HEK293 (cell line): ENCODE measurements around the gene HSH2D.

Experiments
- CTCF ChIA-PET: fragments of 350-600 bp; formaldehyde crosslinking; extraction: SDS; loops from one replicate; lab custom pipeline; 2021; ENCODE audit warnings: antibody characterized with exemption; lab: Yijun Ruan, JAX
- POLR2A ChIA-PET: fragments of 300-600 bp; formaldehyde crosslinking; extraction: SDS; loops from one replicate; lab custom pipeline; 2020; ENCODE audit warnings: antibody characterized with exemption, inconsistent platforms; lab: Yijun Ruan, JAX
- H3K27ac ChIP-seq: fragments of 200-500 bp; sonication (Bioruptor generic); 2 replicates; pipeline ENCODE4 v1.5.1; 2014; ENCODE audit warnings: low read depth, low read length, control low read depth, inconsistent platforms; ENCODE audit errors: extremely low read depth
- H3K36me3 ChIP-seq, 2 experiments: fragments of 200-500 bp in 1 of 2; sonication (Bioruptor generic) in 1 of 2; 1 replicate in 1 of 2; 2 replicates in 1 of 2; pipeline ENCODE4 v1.5.1; 2014 to 2017; ENCODE audit warnings: inconsistent platforms in 2 of 2, low read length in 2 of 2; ENCODE audit not compliant: control insufficient read depth in 2 of 2, insufficient read depth in 1 of 2
- H3K4me1 ChIP-seq: fragments of 200-500 bp; sonication (Bioruptor generic); 2 replicates; pipeline ENCODE4 v1.5.1; 2014; ENCODE audit warnings: mild to moderate bottlenecking, low read length, inconsistent platforms; ENCODE audit not compliant: control insufficient read depth, insufficient read depth
- H3K4me3 ChIP-seq: 2 replicates; pipeline ENCODE4 v1.5.1; 2011; ENCODE audit warnings: low read depth, mild to moderate bottlenecking, control low read depth, low read length, moderate library complexity
- H3K9me3 ChIP-seq: fragments of 200-500 bp; sonication (Bioruptor generic); 2 replicates; pipeline ENCODE4 v1.5.1; 2014; ENCODE audit warnings: low read depth, low read length, inconsistent platforms; ENCODE audit not compliant: control insufficient read depth, insufficient read depth
- GFI1B ChIP-seq: fragments of 450-650 bp; formaldehyde crosslinking; IDR thresholded peaks from 2 replicates; pipeline ENCODE4 v1.5.1; 2016; ENCODE audit warnings: missing biosample characterization, missing genetic modification characterization
- KLF7 ChIP-seq: fragments of 450-650 bp; formaldehyde crosslinking; IDR thresholded peaks from 2 replicates; pipeline ENCODE4 v1.5.1; 2016; ENCODE audit warnings: missing biosample characterization, missing genetic modification characterization, borderline replicate concordance
- PRDM1 ChIP-seq: fragments of 450-650 bp; formaldehyde crosslinking; IDR thresholded peaks from 2 replicates; pipeline ENCODE4; 2016; ENCODE audit warnings: missing biosample characterization, missing genetic modification characterization
- SP2 ChIP-seq: fragments of 450-650 bp; formaldehyde crosslinking; IDR thresholded peaks from 2 replicates; pipeline ENCODE4 v1.5.1; 2016; ENCODE audit warnings: missing biosample characterization, missing genetic modification characterization
- ZNF112 ChIP-seq: fragments of 450-650 bp; formaldehyde crosslinking; IDR thresholded peaks from 2 replicates; pipeline ENCODE4 v1.5.0; 2017; ENCODE audit warnings: missing biosample characterization, missing genetic modification characterization
- ZNF169 ChIP-seq: fragments of 450-650 bp; formaldehyde crosslinking; IDR thresholded peaks from 2 replicates; pipeline ENCODE4 v1.5.1; 2016; ENCODE audit warnings: missing biosample characterization, missing genetic modification characterization
- ZNF24 ChIP-seq: fragments of 450-650 bp; formaldehyde crosslinking; IDR thresholded peaks from 2 replicates; pipeline ENCODE4 v1.5.1; 2016; ENCODE audit warnings: missing biosample characterization, missing genetic modification characterization
- ZNF394 ChIP-seq: fragments of 450-650 bp; formaldehyde crosslinking; IDR thresholded peaks from 2 replicates; pipeline ENCODE4 v1.5.1; 2016; ENCODE audit warnings: missing biosample characterization, missing genetic modification characterization, mild to moderate bottlenecking, moderate library complexity, borderline replicate concordance
- ZNF426 ChIP-seq: fragments of 450-650 bp; formaldehyde crosslinking; IDR thresholded peaks from 2 replicates; pipeline ENCODE4 v1.5.1; 2017; ENCODE audit warnings: missing biosample characterization, missing genetic modification characterization, mild to moderate bottlenecking, inconsistent platforms, moderate library complexity
- ZNF514 ChIP-seq: fragments of 450-650 bp; formaldehyde crosslinking; IDR thresholded peaks from 2 replicates; pipeline ENCODE4 v1.5.1; 2016; ENCODE audit warnings: missing biosample characterization, missing genetic modification characterization
- ZNF555 ChIP-seq: fragments of 450-650 bp; formaldehyde crosslinking; conservative IDR thresholded peaks from 2 replicates; pipeline ENCODE4 v1.5.1; 2017; ENCODE audit warnings: missing biosample characterization, mild to moderate bottlenecking, missing genetic modification characterization, inconsistent platforms
- ZNF561 ChIP-seq: fragments of 450-650 bp; IDR thresholded peaks from 2 replicates; pipeline ENCODE4 v1.5.1; 2018; ENCODE audit warnings: missing biosample characterization, missing genetic modification characterization, borderline replicate concordance
- ZNF843 ChIP-seq: fragments of 450-650 bp; formaldehyde crosslinking; IDR thresholded peaks from 2 replicates; pipeline ENCODE4 v1.5.1; 2016; ENCODE audit warnings: missing biosample characterization, missing genetic modification characterization
- TF ChIP-seq, protein P1 (sequence below): fragments of 450-650 bp; formaldehyde crosslinking; IDR thresholded peaks from 2 replicates; pipeline ENCODE4 v1.5.1; 2016; ENCODE audit warnings: missing biosample characterization, missing genetic modification characterization
- TF ChIP-seq, protein P2 (sequence below): fragments of 450-650 bp; formaldehyde crosslinking; IDR thresholded peaks from 2 replicates; pipeline ENCODE4 v1.5.1; 2016; ENCODE audit warnings: missing biosample characterization, missing genetic modification characterization
- TF ChIP-seq, protein P3 (sequence below): fragments of 450-650 bp; formaldehyde crosslinking; IDR thresholded peaks from 2 replicates; pipeline ENCODE4 v1.5.1; 2016; ENCODE audit warnings: missing biosample characterization, missing genetic modification characterization
- TF ChIP-seq, protein P4 (sequence below): fragments of 450-650 bp; formaldehyde crosslinking; IDR thresholded peaks from 2 replicates; pipeline ENCODE4 v1.5.1; 2017; ENCODE audit warnings: missing biosample characterization, mild to moderate bottlenecking, missing genetic modification characterization, moderate library complexity
- TF ChIP-seq, protein P5 (sequence below): fragments of 450-650 bp; formaldehyde crosslinking; IDR thresholded peaks from 2 replicates; pipeline ENCODE4 v1.5.1; 2016; ENCODE audit warnings: missing biosample characterization, missing genetic modification characterization, borderline replicate concordance
- TF ChIP-seq, protein P6 (sequence below): fragments of 450-650 bp; IDR thresholded peaks from 2 replicates; pipeline ENCODE4 v1.5.1; 2018; ENCODE audit warnings: missing biosample characterization, missing genetic modification characterization

Gene HSH2D

DNA sequence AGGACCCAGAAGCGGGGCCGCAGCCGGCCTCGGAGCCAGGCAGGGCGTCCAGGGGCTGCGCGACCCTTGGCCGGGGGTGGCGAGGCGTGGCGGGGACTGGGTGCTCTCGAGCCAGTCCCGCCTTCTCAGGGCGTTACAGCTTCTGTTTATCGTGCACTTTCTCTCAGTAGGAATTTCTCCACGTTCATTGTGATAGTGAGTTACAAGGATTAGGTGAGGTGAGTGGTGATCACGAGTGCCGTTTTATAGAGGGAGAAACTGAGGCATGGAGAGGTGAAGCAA lies 54.8 kb downstream of the HSH2D start:
- POLR2A ChIA-PET: interaction anchor here (0.7 to 1.4 kb wide), 4 partner anchors 13 to 157 kb away, joined by 4 to 27 read pairs (median 8); partner anchors contain the start of gene FAM32A

More for the DNA sequence above, 54.8 kb downstream of the HSH2D start:
- H3K9me3 ChIP-seq: no peaks in the 10 kb centered on the region
- H3K36me3 ChIP-seq: peaks cover 5 to 42% of the 10 kb centered on the region in 2 experiments
- peaks cover 5% of the 10 kb centered on the region; the same call in 1 of the 2 replicates for H3K4me1 ChIP-seq
- H3K4me3 ChIP-seq: peak overlapping the region; percentile 78
- TF ChIP-seq KLF7 (tag by site-specific recombination) (no peak), GFI1B (tag by site-specific recombination) (no peak), ZNF555 (no peak), ZNF843 (no peak), ZNF561 (no peak), PRDM1 (tag by site-specific recombination) (no peak), ZNF394 (tag by site-specific recombination) (no peak), ZNF112 (no peak), ZNF426 (tag by site-specific recombination) (no peak), ZNF514 (no peak), ZNF24 (tag by site-specific recombination) (no peak), ZNF169 (no peak), SP2 (no peak)
- TF ChIP-seq, protein P1, sequence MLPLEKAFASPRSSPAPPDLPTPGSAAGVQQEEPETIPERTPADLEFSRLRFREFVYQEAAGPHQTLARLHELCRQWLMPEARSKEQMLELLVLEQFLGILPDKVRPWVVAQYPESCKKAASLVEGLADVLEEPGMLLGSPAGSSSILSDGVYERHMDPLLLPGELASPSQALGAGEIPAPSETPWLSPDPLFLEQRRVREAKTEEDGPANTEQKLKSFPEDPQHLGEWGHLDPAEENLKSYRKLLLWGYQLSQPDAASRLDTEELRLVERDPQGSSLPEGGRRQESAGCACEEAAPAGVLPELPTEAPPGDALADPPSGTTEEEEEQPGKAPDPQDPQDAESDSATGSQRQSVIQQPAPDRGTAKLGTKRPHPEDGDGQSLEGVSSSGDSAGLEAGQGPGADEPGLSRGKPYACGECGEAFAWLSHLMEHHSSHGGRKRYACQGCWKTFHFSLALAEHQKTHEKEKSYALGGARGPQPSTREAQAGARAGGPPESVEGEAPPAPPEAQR: no peak
- TF ChIP-seq, protein P2, sequence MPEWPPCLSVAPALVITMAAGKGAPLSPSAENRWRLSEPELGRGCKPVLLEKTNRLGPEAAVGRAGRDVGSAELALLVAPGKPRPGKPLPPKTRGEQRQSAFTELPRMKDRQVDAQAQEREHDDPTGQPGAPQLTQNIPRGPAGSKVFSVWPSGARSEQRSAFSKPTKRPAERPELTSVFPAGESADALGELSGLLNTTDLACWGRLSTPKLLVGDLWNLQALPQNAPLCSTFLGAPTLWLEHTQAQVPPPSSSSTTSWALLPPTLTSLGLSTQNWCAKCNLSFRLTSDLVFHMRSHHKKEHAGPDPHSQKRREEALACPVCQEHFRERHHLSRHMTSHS: no peak
- TF ChIP-seq, protein P3, sequence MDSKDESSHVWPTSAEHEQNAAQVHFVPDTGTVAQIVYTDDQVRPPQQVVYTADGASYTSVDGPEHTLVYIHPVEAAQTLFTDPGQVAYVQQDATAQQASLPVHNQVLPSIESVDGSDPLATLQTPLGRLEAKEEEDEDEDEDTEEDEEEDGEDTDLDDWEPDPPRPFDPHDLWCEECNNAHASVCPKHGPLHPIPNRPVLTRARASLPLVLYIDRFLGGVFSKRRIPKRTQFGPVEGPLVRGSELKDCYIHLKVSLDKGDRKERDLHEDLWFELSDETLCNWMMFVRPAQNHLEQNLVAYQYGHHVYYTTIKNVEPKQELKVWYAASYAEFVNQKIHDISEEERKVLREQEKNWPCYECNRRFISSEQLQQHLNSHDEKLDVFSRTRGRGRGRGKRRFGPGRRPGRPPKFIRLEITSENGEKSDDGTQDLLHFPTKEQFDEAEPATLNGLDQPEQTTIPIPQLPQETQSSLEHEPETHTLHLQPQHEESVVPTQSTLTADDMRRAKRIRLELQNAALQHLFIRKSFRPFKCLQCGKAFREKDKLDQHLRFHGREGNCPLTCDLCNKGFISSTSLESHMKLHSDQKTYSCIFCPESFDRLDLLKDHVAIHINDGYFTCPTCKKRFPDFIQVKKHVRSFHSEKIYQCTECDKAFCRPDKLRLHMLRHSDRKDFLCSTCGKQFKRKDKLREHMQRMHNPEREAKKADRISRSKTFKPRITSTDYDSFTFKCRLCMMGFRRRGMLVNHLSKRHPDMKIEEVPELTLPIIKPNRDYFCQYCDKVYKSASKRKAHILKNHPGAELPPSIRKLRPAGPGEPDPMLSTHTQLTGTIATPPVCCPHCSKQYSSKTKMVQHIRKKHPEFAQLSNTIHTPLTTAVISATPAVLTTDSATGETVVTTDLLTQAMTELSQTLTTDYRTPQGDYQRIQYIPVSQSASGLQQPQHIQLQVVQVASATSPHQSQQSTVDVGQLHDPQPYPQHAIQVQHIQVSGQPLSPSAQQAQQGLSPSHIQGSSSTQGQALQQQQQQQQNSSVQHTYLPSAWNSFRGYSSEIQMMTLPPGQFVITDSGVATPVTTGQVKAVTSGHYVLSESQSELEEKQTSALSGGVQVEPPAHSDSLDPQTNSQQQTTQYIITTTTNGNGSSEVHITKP: no peak
- TF ChIP-seq, protein P4, sequence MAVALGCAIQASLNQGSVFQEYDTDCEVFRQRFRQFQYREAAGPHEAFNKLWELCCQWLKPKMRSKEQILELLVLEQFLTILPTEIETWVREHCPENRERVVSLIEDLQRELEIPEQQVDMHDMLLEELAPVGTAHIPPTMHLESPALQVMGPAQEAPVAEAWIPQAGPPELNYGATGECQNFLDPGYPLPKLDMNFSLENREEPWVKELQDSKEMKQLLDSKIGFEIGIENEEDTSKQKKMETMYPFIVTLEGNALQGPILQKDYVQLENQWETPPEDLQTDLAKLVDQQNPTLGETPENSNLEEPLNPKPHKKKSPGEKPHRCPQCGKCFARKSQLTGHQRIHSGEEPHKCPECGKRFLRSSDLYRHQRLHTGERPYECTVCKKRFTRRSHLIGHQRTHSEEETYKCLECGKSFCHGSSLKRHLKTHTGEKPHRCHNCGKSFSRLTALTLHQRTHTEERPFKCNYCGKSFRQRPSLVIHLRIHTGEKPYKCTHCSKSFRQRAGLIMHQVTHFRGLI (tag by site-specific recombination): no peak
- TF ChIP-seq, protein P5, sequence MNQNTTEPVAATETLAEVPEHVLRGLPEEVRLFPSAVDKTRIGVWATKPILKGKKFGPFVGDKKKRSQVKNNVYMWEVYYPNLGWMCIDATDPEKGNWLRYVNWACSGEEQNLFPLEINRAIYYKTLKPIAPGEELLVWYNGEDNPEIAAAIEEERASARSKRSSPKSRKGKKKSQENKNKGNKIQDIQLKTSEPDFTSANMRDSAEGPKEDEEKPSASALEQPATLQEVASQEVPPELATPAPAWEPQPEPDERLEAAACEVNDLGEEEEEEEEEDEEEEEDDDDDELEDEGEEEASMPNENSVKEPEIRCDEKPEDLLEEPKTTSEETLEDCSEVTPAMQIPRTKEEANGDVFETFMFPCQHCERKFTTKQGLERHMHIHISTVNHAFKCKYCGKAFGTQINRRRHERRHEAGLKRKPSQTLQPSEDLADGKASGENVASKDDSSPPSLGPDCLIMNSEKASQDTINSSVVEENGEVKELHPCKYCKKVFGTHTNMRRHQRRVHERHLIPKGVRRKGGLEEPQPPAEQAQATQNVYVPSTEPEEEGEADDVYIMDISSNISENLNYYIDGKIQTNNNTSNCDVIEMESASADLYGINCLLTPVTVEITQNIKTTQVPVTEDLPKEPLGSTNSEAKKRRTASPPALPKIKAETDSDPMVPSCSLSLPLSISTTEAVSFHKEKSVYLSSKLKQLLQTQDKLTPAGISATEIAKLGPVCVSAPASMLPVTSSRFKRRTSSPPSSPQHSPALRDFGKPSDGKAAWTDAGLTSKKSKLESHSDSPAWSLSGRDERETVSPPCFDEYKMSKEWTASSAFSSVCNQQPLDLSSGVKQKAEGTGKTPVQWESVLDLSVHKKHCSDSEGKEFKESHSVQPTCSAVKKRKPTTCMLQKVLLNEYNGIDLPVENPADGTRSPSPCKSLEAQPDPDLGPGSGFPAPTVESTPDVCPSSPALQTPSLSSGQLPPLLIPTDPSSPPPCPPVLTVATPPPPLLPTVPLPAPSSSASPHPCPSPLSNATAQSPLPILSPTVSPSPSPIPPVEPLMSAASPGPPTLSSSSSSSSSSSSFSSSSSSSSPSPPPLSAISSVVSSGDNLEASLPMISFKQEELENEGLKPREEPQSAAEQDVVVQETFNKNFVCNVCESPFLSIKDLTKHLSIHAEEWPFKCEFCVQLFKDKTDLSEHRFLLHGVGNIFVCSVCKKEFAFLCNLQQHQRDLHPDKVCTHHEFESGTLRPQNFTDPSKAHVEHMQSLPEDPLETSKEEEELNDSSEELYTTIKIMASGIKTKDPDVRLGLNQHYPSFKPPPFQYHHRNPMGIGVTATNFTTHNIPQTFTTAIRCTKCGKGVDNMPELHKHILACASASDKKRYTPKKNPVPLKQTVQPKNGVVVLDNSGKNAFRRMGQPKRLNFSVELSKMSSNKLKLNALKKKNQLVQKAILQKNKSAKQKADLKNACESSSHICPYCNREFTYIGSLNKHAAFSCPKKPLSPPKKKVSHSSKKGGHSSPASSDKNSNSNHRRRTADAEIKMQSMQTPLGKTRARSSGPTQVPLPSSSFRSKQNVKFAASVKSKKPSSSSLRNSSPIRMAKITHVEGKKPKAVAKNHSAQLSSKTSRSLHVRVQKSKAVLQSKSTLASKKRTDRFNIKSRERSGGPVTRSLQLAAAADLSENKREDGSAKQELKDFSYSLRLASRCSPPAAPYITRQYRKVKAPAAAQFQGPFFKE (tag by site-specific recombination): no peak
- TF ChIP-seq, protein P6, sequence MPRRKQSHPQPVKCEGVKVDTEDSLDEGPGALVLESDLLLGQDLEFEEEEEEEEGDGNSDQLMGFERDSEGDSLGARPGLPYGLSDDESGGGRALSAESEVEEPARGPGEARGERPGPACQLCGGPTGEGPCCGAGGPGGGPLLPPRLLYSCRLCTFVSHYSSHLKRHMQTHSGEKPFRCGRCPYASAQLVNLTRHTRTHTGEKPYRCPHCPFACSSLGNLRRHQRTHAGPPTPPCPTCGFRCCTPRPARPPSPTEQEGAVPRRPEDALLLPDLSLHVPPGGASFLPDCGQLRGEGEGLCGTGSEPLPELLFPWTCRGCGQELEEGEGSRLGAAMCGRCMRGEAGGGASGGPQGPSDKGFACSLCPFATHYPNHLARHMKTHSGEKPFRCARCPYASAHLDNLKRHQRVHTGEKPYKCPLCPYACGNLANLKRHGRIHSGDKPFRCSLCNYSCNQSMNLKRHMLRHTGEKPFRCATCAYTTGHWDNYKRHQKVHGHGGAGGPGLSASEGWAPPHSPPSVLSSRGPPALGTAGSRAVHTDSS (tag by site-specific recombination): no peak
- no peak overlapping the region; the same call in 1 of the 2 replicates for H3K27ac ChIP-seq
- CTCF ChIA-PET: interaction anchor here (0.6 to 2.1 kb wide), 4 partner anchors 13 to 360 kb away, joined by 3 to 6 read pairs (median 4); partner anchors contain the start of gene FAM32A
